ENCODE data around the gene KAZALD1.
"Not testable (repeated sequence)": the region's sequence is repeated elsewhere in the genome, so short reads cannot be mapped to it uniquely, and the experiment has no call there.

Gene KAZALD1

GRCh38 chr10:101030496-101031127 is 31.2 kb upstream of the KAZALD1 start:
- no peak for DNase-seq (ENCODE audit: low spot score)

- peak; percentile 93 for DNase-seq (ENCODE audit: low spot score)
Measured at GRCh38 chr10:101031128-101031795, 30.5 kb upstream of the KAZALD1 start, which contains the start of the genes PDZD7 and SFXN3. PDZD7 (minus strand) TSS chr10:101031129; CDS start chr10:101030219, 910 bp downstream. SFXN3 (plus strand) TSS chr10:101031234; CDS start chr10:101034695, 3,461 bp downstream.

- peak; percentile 87 for DNase-seq (ENCODE audit: low spot score)
Measured at GRCh38 chr10:101031796-101032636, 29.8 kb upstream of the KAZALD1 start.

- peak; percentile 78 for DNase-seq (ENCODE audit: low spot score)
Measured at GRCh38 chr10:101032637-101033224, 29.1 kb upstream of the KAZALD1 start.

- no peak for DNase-seq (ENCODE audit: low spot score)
Measured at GRCh38 chr10:101033276-101033675, 28.5 kb upstream of the KAZALD1 start.

- not testable (repeated sequence) for DNase-seq (ENCODE audit: low spot score)
Measured at GRCh38 chr10:101034404-101034803, 27.4 kb upstream of the KAZALD1 start.

- no peak for DNase-seq (ENCODE audit: low spot score)
Measured at GRCh38 chr10:101035314-101035713, 26.5 kb upstream of the KAZALD1 start.

- DNase-seq (ENCODE audit: low spot score), result no peak
Measured at GRCh38 chr10:101035916-101036702, 25.7 kb upstream of the KAZALD1 start.

- DNase-seq (ENCODE audit: low spot score), result no peak
Measured at GRCh38 chr10:101036726-101037125, 25.1 kb upstream of the KAZALD1 start.

GRCh38 chr10:101038484-101038883 is 23.3 kb upstream of the KAZALD1 start:
- DNase-seq (ENCODE audit: low spot score), result no peak

GRCh38 chr10:101040061-101040460 is 21.7 kb upstream of the KAZALD1 start:
- DNase-seq (ENCODE audit: low spot score), result no peak

- DNase-seq (ENCODE audit: low spot score), result no peak
Measured at GRCh38 chr10:101040851-101041250, 20.9 kb upstream of the KAZALD1 start.

- peak; percentile 82 for DNase-seq (ENCODE audit: low spot score)
Measured at GRCh38 chr10:101041252-101041761, 20.5 kb upstream of the KAZALD1 start.

- DNase-seq (ENCODE audit: low spot score), result no peak
Measured at GRCh38 chr10:101042118-101042517, 19.7 kb upstream of the KAZALD1 start.

GRCh38 chr10:101042667-101043362 is 19.0 kb upstream of the KAZALD1 start:
- DNase-seq (ENCODE audit: low spot score), result peak; percentile 92

GRCh38 chr10:101043363-101043707 is 18.5 kb upstream of the KAZALD1 start:
- DNase-seq (ENCODE audit: low spot score), result no peak

- no peak for DNase-seq (ENCODE audit: low spot score)
Measured at GRCh38 chr10:101044117-101044516, 17.7 kb upstream of the KAZALD1 start.

- DNase-seq (ENCODE audit: low spot score), result no peak
Measured at GRCh38 chr10:101046332-101047238, 15.2 kb upstream of the KAZALD1 start.

- no peak for DNase-seq (ENCODE audit: low spot score)
Measured at GRCh38 chr10:101047268-101047667, 14.5 kb upstream of the KAZALD1 start.

Data from left forelimb (tissue), 1 donor.